H1 (cell line): ENCODE results near the gene TNFAIP2. TPM values are rescaled to one million over a fixed set of nuclear protein-coding genes. Genes with fewer than 3 reads are reported as not detected.

ENCODE experiments used
- CTCF ChIA-PET: fragments of 300-600 bp; sonication (Branson Sonifier 250); formaldehyde crosslinking; loops from one replicate; lab custom pipeline; 2021; ENCODE audit not compliant: partially characterized antibody; lab: Charles Lee
- POLR2A ChIA-PET: fragments of 300-600 bp; sonication (Branson Sonifier 250); formaldehyde crosslinking; loops from one replicate; lab custom pipeline; 2021; ENCODE audit warnings: inconsistent platforms; ENCODE audit not compliant: partially characterized antibody; lab: Charles Lee
- DNase-seq, 2 experiments: peaks; one replicate each; pipeline versions ENCODE4 v3.0.0 to v3.0.0-alpha.2; 2010 to 2022; ENCODE audit warnings: low spot score in 2 of 2, low read depth in 1 of 2, mixed read lengths in 1 of 2
- FAIRE-seq: peaks from 2 replicates; lab custom pipeline; 2011; peaks lifted over from hg19 to GRCh38; lab: Jason Lieb, UNC
- H2AFZ ChIP-seq: 2 replicates; pipeline ENCODE4 v1.8.1; 2012; ENCODE audit warnings: low read length, inconsistent platforms
- H2AK5ac ChIP-seq: 2 replicates; pipeline ENCODE4 v1.6.1; 2013; ENCODE audit warnings: low read depth, low read length
- H2BK120ac ChIP-seq: replicated peaks from 2 replicates; pipeline ENCODE3; 2013; ENCODE audit warnings: low read depth, low read length, inconsistent platforms
- H2BK12ac ChIP-seq: 2 replicates; pipeline ENCODE4 v1.6.1; 2013; ENCODE audit warnings: low read depth, low read length
- H2BK15ac ChIP-seq: 2 replicates; pipeline ENCODE4 v1.6.1; 2013; ENCODE audit warnings: low read length
- H2BK20ac ChIP-seq: 2 replicates; pipeline ENCODE4 v1.6.1; 2013; ENCODE audit warnings: low read length
- H2BK5ac ChIP-seq: 2 replicates; pipeline ENCODE4 v1.6.1; 2013; ENCODE audit warnings: low read depth, low read length
- H3K14ac ChIP-seq: 2 replicates; pipeline ENCODE4 v1.6.1; 2013; ENCODE audit warnings: inconsistent platforms; ENCODE audit not compliant: insufficient read length
- H3K18ac ChIP-seq: 2 replicates; pipeline ENCODE4 v1.6.1; 2013; ENCODE audit warnings: low read length; ENCODE audit errors: extremely low read depth
- H3K23ac ChIP-seq: 2 replicates; pipeline ENCODE4 v1.6.1; 2013; ENCODE audit warnings: inconsistent platforms; ENCODE audit not compliant: insufficient read length
- H3K23me2 ChIP-seq: 2 replicates; pipeline ENCODE4 v1.6.1; 2013; ENCODE audit warnings: low read depth, low read length
- H3K27ac ChIP-seq: 2 replicates; pipeline ENCODE4 v1.6.1; 2011; ENCODE audit warnings: low read depth, low read length, inconsistent platforms
- H3K27me3 ChIP-seq, 4 experiments: replicated peaks in 1 of 4; 1 replicate in 1 of 4; 2 replicates in 3 of 4; pipeline versions ENCODE4 v1.6.1 to v1.8.1; 2011 to 2013; ENCODE audit warnings: low read length in 3 of 4, mild to moderate bottlenecking in 3 of 4, inconsistent platforms in 2 of 4, mixed read lengths in 2 of 4, moderate library complexity in 1 of 4; ENCODE audit not compliant: control insufficient read depth in 3 of 4, insufficient read depth in 3 of 4; ENCODE audit errors: extremely low read depth in 1 of 4
- H3K36me3 ChIP-seq, 4 experiments: 2 replicates each; pipeline versions ENCODE4 v1.6.1 to v1.8.1; 2011 to 2013; ENCODE audit warnings: mild to moderate bottlenecking in 4 of 4, low read length in 3 of 4, moderate library complexity in 2 of 4, control low read depth in 1 of 4, inconsistent platforms in 1 of 4; ENCODE audit not compliant: insufficient read depth in 4 of 4, control insufficient read depth in 2 of 4
- H3K4ac ChIP-seq: replicated peaks from 2 replicates; pipeline ENCODE3; 2013; ENCODE audit warnings: low read length, low read depth, mixed read lengths, inconsistent platforms; ENCODE audit not compliant: insufficient read length
- H3K4me1 ChIP-seq, 4 experiments: replicated peaks in 1 of 4; 1 replicate in 1 of 4; 2 replicates in 3 of 4; pipeline versions ENCODE4 v1.6.1 to v1.8.1; 2011 to 2013; ENCODE audit warnings: low read length in 3 of 4, inconsistent platforms in 2 of 4, mixed read lengths in 1 of 4; ENCODE audit not compliant: insufficient read depth in 4 of 4, control insufficient read depth in 3 of 4
- H3K4me2 ChIP-seq, 2 experiments: 2 replicates each; pipeline versions ENCODE4 v1.6.1 to v1.8.1; 2011 to 2013; ENCODE audit warnings: low read depth in 2 of 2, low read length in 2 of 2, control low read depth in 1 of 2, inconsistent platforms in 1 of 2, mild to moderate bottlenecking in 1 of 2; ENCODE audit not compliant: insufficient read depth in 1 of 2
- H3K4me3 ChIP-seq, 4 experiments: fragments of 200-600, 300-600 bp in 1 of 4; sonication (generic), shearing (Covaris generic), sonication (Bioruptor Twin) in 1 of 4; 2 replicates each; pipeline versions ENCODE4 v1.5.1 to v1.8.1; 2011 to 2016; ENCODE audit warnings: low read length in 4 of 4, low read depth in 3 of 4, control low read depth in 2 of 4, inconsistent platforms in 2 of 4, mild to moderate bottlenecking in 2 of 4, mixed read lengths in 1 of 4, moderate library complexity in 1 of 4; ENCODE audit not compliant: insufficient read depth in 2 of 4; ENCODE audit errors: extremely low read depth in 1 of 4
- H3K56ac ChIP-seq: replicated peaks from 2 replicates; pipeline ENCODE3; 2013; ENCODE audit warnings: low read depth, mild to moderate bottlenecking, mixed read lengths, low read length, inconsistent platforms; ENCODE audit not compliant: insufficient read length
- H3K79me1 ChIP-seq: 2 replicates; pipeline ENCODE4 v1.6.1; 2013; ENCODE audit warnings: low read depth, low read length, control low read depth
- H3K79me2 ChIP-seq, 2 experiments: 2 replicates each; pipeline versions ENCODE4 v1.6.1 to v1.8.1; 2012 to 2013; ENCODE audit warnings: low read length in 2 of 2, mild to moderate bottlenecking in 2 of 2, inconsistent platforms in 1 of 2; ENCODE audit not compliant: insufficient read depth in 2 of 2, control insufficient read depth in 1 of 2
- H3K9ac ChIP-seq, 4 experiments: replicated peaks in 1 of 4; 1 replicate in 1 of 4; 2 replicates in 3 of 4; pipeline versions ENCODE4 v1.6.1 to v1.8.1; 2011 to 2013; ENCODE audit warnings: low read depth in 3 of 4, low read length in 3 of 4, control low read depth in 2 of 4, mild to moderate bottlenecking in 2 of 4, moderate library complexity in 2 of 4, inconsistent platforms in 1 of 4; ENCODE audit errors: extremely low read depth in 1 of 4
- H3K9me3 ChIP-seq, 2 experiments: 2 replicates each; pipeline versions ENCODE4 v1.6.1 to v1.8.1; 2012 to 2013; ENCODE audit warnings: mild to moderate bottlenecking in 2 of 2, moderate library complexity in 2 of 2, control low read depth in 1 of 2, inconsistent platforms in 1 of 2, low read depth in 1 of 2, low read length in 1 of 2, mixed read lengths in 1 of 2; ENCODE audit not compliant: insufficient read depth in 2 of 2
- H4K20me1 ChIP-seq, 2 experiments: replicated peaks in 1 of 2; 2 replicates each; pipeline versions ENCODE3 to v1.8.1; 2011 to 2013; ENCODE audit warnings: inconsistent platforms in 2 of 2, low read length in 2 of 2, mild to moderate bottlenecking in 1 of 2; ENCODE audit not compliant: insufficient read depth in 2 of 2, control insufficient read depth in 1 of 2
- H4K5ac ChIP-seq: 2 replicates; pipeline ENCODE4 v1.6.1; 2013; ENCODE audit warnings: low read length, low read depth, mixed read lengths, inconsistent platforms; ENCODE audit not compliant: insufficient read length
- H4K8ac ChIP-seq: 2 replicates; pipeline ENCODE4 v1.8.0; 2013; ENCODE audit warnings: mild to moderate bottlenecking, moderate library complexity, low read length, inconsistent platforms; ENCODE audit not compliant: insufficient read depth; ENCODE audit errors: extremely low read depth
- H4K91ac ChIP-seq: replicated peaks from 2 replicates; pipeline ENCODE3; 2013; ENCODE audit warnings: low read length, mixed read lengths, inconsistent platforms; ENCODE audit not compliant: insufficient read length
- HDAC2 ChIP-seq, 2 experiments: fragments of 300-600 bp in 1 of 2; sonication (generic) in 1 of 2; IDR thresholded peaks; 2 replicates each; pipeline ENCODE4 v1.6.1; 2011 to 2012; ENCODE audit warnings: low read depth in 2 of 2, low read length in 2 of 2, mild to moderate bottlenecking in 2 of 2, moderate library complexity in 2 of 2, borderline replicate concordance in 1 of 2, inconsistent platforms in 1 of 2
- HDAC6 ChIP-seq: IDR thresholded peaks from one replicate; pipeline ENCODE4 v1.7.1; 2012; ENCODE audit warnings: low read depth, mild to moderate bottlenecking, inconsistent platforms, low read length, moderate library complexity
- KDM4A ChIP-seq: IDR thresholded peaks from one replicate; pipeline ENCODE4 v1.7.1; 2012; ENCODE audit warnings: low read depth, mild to moderate bottlenecking, moderate library complexity, low read length, inconsistent platforms; ENCODE audit not compliant: severe bottlenecking
- POU5F1 ChIP-seq: IDR thresholded peaks from 2 replicates; pipeline ENCODE4 v1.6.1; 2011; ENCODE audit warnings: low read depth, mild to moderate bottlenecking, low read length, moderate library complexity
- RFX5 ChIP-seq: IDR thresholded peaks from 2 replicates; pipeline ENCODE4 v1.6.1; 2011; ENCODE audit warnings: low read depth, low read length, improper control_type of control experiment, borderline replicate concordance
- SIN3A ChIP-seq, 2 experiments: IDR thresholded peaks in 1 of 2; conservative IDR thresholded peaks in 1 of 2; 2 replicates each; pipeline ENCODE4 v1.6.1; 2011 to 2012; ENCODE audit warnings: low read length in 2 of 2, improper control_type of control experiment in 1 of 2, low read depth in 1 of 2, mild to moderate bottlenecking in 1 of 2
- TBP ChIP-seq: IDR thresholded peaks from 2 replicates; pipeline ENCODE4 v1.6.1; 2011; ENCODE audit warnings: low read depth, low read length, improper control_type of control experiment
- TEAD4 ChIP-seq: IDR thresholded peaks from 2 replicates; pipeline ENCODE4 v1.6.1; 2012; ENCODE audit warnings: low read depth, low read length, inconsistent platforms, mixed read lengths
- ZNF274 ChIP-seq: IDR thresholded peaks from 2 replicates; pipeline ENCODE4 v1.7.0; 2012; ENCODE audit warnings: low read length, borderline replicate concordance; ENCODE audit errors: extremely low read depth
- WGBS, 2 experiments: shearing (Covaris generic) in 1 of 2; methylation state at CpG; one replicate each; pipeline versions ENCODE4 v1.1.6 to v1.1.7; 2013 to 2015; ENCODE audit warnings: low lambda C conversion rate in 2 of 2, mixed read lengths in 2 of 2, inconsistent platforms in 1 of 2, low coverage in 1 of 2, missing lambda C conversion rate in 1 of 2; ENCODE audit not compliant: insufficient replicate concordance in 2 of 2, insufficient coverage in 1 of 2, insufficient read length in 1 of 2; ENCODE audit errors: extremely low coverage in 1 of 2, missing lambda C conversion rate in 1 of 2; 5-methylcytosine and 5-hydroxymethylcytosine counted together
- polyA plus RNA-seq, 7 experiments: library from polyadenylated mRNA; depleted of rRNA in 3 of 7; stranded (reverse) in 5 of 7; unstranded in 2 of 7; fragments of >200 nt in 5 of 7; fragments of 200-250 nt in 2 of 7; gene quantifications; 1 replicate in 5 of 7; 2 replicates in 1 of 7; 4 replicates in 1 of 7; pipeline versions ENCODE4 v1.2.1 to v1.2.3, GENCODE V29; 2011 to 2013; ENCODE audit warnings: missing spikeins in 2 of 7, mixed read lengths in 2 of 7
- total RNA-seq: library from RNA; stranded (reverse); fragmentation: NEBNext Ultra II Directional; extraction: Animal tissue kit (Norgen Biotek cat#: 25700); gene quantifications from 2 replicates; pipeline ENCODE4 v1.2.1, GENCODE V29; 2021
- TF ChIP-seq, protein P1 (sequence below): IDR thresholded peaks from 2 replicates; pipeline ENCODE4 v1.6.1; 2012; ENCODE audit warnings: inconsistent platforms
- TF ChIP-seq, protein P2 (sequence below): IDR thresholded peaks from 2 replicates; pipeline ENCODE4 v1.6.1; 2011; ENCODE audit warnings: low read length, improper control_type of control experiment

Gene TNFAIP2
- total and polyA plus RNA-seq, 2 of the 8 experiments (the other 6 are each of a cell fraction or from before 2014, with no cell fraction given), result 28.3 to 34.5 TPM

DNA sequence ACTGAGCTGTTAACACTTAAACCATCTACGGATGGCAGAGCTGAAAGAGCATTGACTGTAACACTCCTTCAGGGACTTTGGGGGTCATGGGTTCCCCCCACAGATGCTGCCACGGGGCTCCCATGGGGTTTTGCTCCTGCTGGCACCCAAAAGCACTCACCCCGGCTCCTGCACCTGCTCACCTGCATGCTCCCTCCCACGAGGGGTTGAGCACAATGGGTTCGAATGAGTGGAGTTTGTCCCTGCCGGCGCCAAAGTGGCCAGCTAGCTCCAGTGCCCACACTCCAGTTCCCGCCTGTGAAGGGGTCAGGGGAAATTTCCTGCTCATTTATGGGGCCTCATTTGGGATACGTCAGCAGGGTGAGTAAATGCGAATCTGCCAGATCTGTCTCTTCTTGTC, 40.7 kb downstream of the TNFAIP2 start:
- Histone ChIP-seq H3K79me1 (no peaks in the 10 kb centered on the region), H2BK120ac (no peak overlapping the region), H3K23me2 (no peaks in the 10 kb centered on the region), H3K23ac (no peak overlapping the region), H2BK12ac (no peak overlapping the region), H3K56ac (no peak overlapping the region), H2BK20ac (no peak overlapping the region), H3K4me1 (no peaks in the 10 kb centered on the region; a peak in 1 of 7 replicates), H4K20me1 (no peaks in the 10 kb centered on the region), H3K18ac (no peak overlapping the region), H2BK5ac (no peak overlapping the region), H3K4me2 (no peak overlapping the region), H2AK5ac (no peak overlapping the region), H3K14ac (no peak overlapping the region), H3K4me3 (no peak overlapping the region), H3K4ac (no peak overlapping the region), H3K79me2 (no peaks in the 10 kb centered on the region), H3K36me3 (no peaks in the 10 kb centered on the region), H2AFZ (no peak overlapping the region), H3K27me3 (no peaks in the 10 kb centered on the region), H2BK15ac (no peak overlapping the region), H3K27ac (no peak overlapping the region), H3K9ac (no peak overlapping the region), H3K9me3 (peaks cover 1 to 8% of the 10 kb centered on the region in 2 experiments; a peak in 2 of 4 replicates), H4K5ac (no peak overlapping the region), H4K8ac (no peak overlapping the region), H4K91ac (no peak overlapping the region)
- CTCF ChIA-PET, result interaction anchor here (0.8 to 2.6 kb wide), 5 partner anchors 14 to 59 kb away, joined by 3 to 12 read pairs (median 4); no protein-coding TSS in a partner anchor
- FAIRE-seq (no peak), DNase-seq (no peak)
- WGBS, 2 experiments, result 80% methylated on average over 10 of the region's 10 CpGs; no CpG with 5 or more reads in 1 of the 2 experiments
- POLR2A ChIA-PET, result interaction anchor here (0.6 kb wide), 1 partner anchor 86 kb away, joined by 3 read pairs; no protein-coding TSS in a partner anchor
- TF ChIP-seq HDAC6, result no peak
- TF ChIP-seq, protein P1, sequence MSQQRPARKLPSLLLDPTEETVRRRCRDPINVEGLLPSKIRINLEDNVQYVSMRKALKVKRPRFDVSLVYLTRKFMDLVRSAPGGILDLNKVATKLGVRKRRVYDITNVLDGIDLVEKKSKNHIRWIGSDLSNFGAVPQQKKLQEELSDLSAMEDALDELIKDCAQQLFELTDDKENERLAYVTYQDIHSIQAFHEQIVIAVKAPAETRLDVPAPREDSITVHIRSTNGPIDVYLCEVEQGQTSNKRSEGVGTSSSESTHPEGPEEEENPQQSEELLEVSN, result no peak
- TF ChIP-seq TEAD4, result no peak
- no peak for TF ChIP-seq ZNF274
- TF ChIP-seq POU5F1, result no peak
- no peak for TF ChIP-seq SIN3A (conservative IDR thresholded peaks at IDR 0.05 in 1 of 2, IDR thresholded peaks at IDR 0.05 in 1 of 2; ENCODE audit: low read depth in 1 of 2, low read length in 2 of 2)
- no peak for TF ChIP-seq RFX5
- no peak for TF ChIP-seq KDM4A
- TF ChIP-seq, protein P2, sequence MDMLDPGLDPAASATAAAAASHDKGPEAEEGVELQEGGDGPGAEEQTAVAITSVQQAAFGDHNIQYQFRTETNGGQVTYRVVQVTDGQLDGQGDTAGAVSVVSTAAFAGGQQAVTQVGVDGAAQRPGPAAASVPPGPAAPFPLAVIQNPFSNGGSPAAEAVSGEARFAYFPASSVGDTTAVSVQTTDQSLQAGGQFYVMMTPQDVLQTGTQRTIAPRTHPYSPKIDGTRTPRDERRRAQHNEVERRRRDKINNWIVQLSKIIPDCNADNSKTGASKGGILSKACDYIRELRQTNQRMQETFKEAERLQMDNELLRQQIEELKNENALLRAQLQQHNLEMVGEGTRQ, result no peak
- TF ChIP-seq TBP, result no peak
- TF ChIP-seq HDAC2 (IDR thresholded peaks at IDR 0.05; ENCODE audit: borderline replicate concordance in 1 of 2, low read depth in 2 of 2, low read length in 2 of 2), result no peak
